A673 (cell line): Measurements from ENCODE around the gene PCYT1B. TPM values are rescaled to one million over a fixed set of nuclear protein-coding genes. Genes with fewer than 3 reads are reported as not detected.

Experiments
- BruUV-seq: library from RNA; stranded (reverse); fragments of 400-500 nt; replicated peaks from 2 replicates; lab custom pipeline; 2021; lab: Mats Ljungman, UMichigan
- CTCF ChIA-PET: fragments of 300-600 bp; sonication (Branson Sonifier 250); formaldehyde crosslinking; loops from one replicate; lab custom pipeline; 2022; ENCODE audit warnings: antibody characterized with exemption; lab: Charles Lee
- POLR2A ChIA-PET: fragments of 300-600 bp; sonication (Branson Sonifier 250); formaldehyde crosslinking; loops from one replicate; lab custom pipeline; 2022; ENCODE audit warnings: antibody characterized with exemption; ENCODE audit not compliant: low non-redundant PET; lab: Charles Lee
- DNase-seq: peaks from one replicate; pipeline ENCODE4 v3.0.0-alpha.2; 2015; ENCODE audit warnings: low spot score
- H3K27ac ChIP-seq: fragments of 200-600 bp; sonication (generic); 2 replicates; pipeline ENCODE4 v1.5.1; 2016; ENCODE audit warnings: mixed run types, low read depth, mild to moderate bottlenecking, mixed read lengths, antibody characterized with exemption, low read length; ENCODE audit not compliant: poor library complexity, severe bottlenecking
- H3K27me3 ChIP-seq: fragments of 200-600 bp; sonication (generic); replicated peaks from 2 replicates; pipeline ENCODE4 v1.6.1; 2017; ENCODE audit warnings: mixed run types, low read depth, mild to moderate bottlenecking, mixed read lengths, antibody characterized with exemption, low read length; ENCODE audit not compliant: insufficient read depth, poor library complexity
- H3K36me3 ChIP-seq: fragments of 200-600 bp; sonication (generic); 2 replicates; pipeline ENCODE4 v1.6.1; 2016; ENCODE audit warnings: mixed run types, mild to moderate bottlenecking, mixed read lengths, antibody characterized with exemption, low read length; ENCODE audit not compliant: insufficient read depth, poor library complexity, severe bottlenecking
- H3K4me1 ChIP-seq: fragments of 200-600 bp; sonication (generic); 2 replicates; pipeline ENCODE4 v1.6.1; 2017; ENCODE audit warnings: mixed run types, mild to moderate bottlenecking, mixed read lengths, antibody characterized with exemption, low read length; ENCODE audit not compliant: insufficient read depth, poor library complexity, severe bottlenecking
- H3K4me3 ChIP-seq: fragments of 200-600 bp; sonication (generic); 2 replicates; pipeline ENCODE4 v1.5.1; 2016; ENCODE audit warnings: low read depth, mixed run types, mild to moderate bottlenecking, mixed read lengths, low read length; ENCODE audit not compliant: poor library complexity, severe bottlenecking
- H3K9me3 ChIP-seq: fragments of 200-600 bp; sonication (generic); 2 replicates; pipeline ENCODE4 v1.6.1; 2016; ENCODE audit warnings: mixed run types, low read depth, mild to moderate bottlenecking, mixed read lengths, antibody characterized with exemption, low read length; ENCODE audit not compliant: poor library complexity, severe bottlenecking
- CTCF ChIP-seq: fragments of 300-800, 200-600 bp; sonication (generic); conservative IDR thresholded peaks from 2 replicates; pipeline ENCODE4 v1.5.1; 2017; ENCODE audit warnings: low read depth, mild to moderate bottlenecking, antibody characterized with exemption, low read length, moderate library complexity, mixed read lengths
- EZH2 ChIP-seq: fragments of 200-600 bp; sonication (generic); IDR thresholded peaks from 2 replicates; pipeline ENCODE4 v1.6.1; 2017; ENCODE audit warnings: borderline replicate concordance, low read depth, mild to moderate bottlenecking, mixed read lengths, antibody characterized with exemption, low read length; ENCODE audit not compliant: poor library complexity, severe bottlenecking
- intact Hi-C: fragments of 100-400 bp; cut with micrococcal nuclease; formaldehyde crosslinking; loops from one replicate; pipeline ENCODE4 v1.10.0; 2022; ENCODE audit not compliant: unreplicated experiment
- total RNA-seq: library from RNA; stranded (reverse); gene quantifications from 2 replicates; pipeline ENCODE4 v1.2.3, GENCODE V29; 2021

The PCYT1B gene
- total RNA-seq, 1 experiment from 2014 or later = 3.6 TPM

- DNase-seq = peak; percentile 96
- TF ChIP-seq EZH2 (no peak), CTCF (no peak)
- no TSS peak for BruUV-seq
- peak within 1 kb of the TSS; percentile 66 for H3K4me3 ChIP-seq
- no peaks in the 10 kb centered on the region for H3K36me3 ChIP-seq
- POLR2A ChIA-PET = no interaction called here
- H3K4me1 ChIP-seq = no peaks in the 10 kb centered on the region
- H3K27ac ChIP-seq = peak within 1 kb of the TSS; percentile 86
- intact Hi-C loops = no loop called here
- H3K9me3 ChIP-seq = no peaks in the 10 kb centered on the region
- CTCF ChIA-PET = no interaction called here
- no peaks in the 10 kb centered on the region for H3K27me3 ChIP-seq
Measured at GRCh38 chrX:24693453-24694202, 46.5 kb upstream of the PCYT1B start, which contains the start of gene POLA1. Gene POLA1 (plus strand): TSS chrX:24693918. CDS start chrX:24693962, 44 bp downstream.

- H3K4me1 ChIP-seq = no peaks in the 10 kb centered on the region
- H3K9me3 ChIP-seq = no peaks in the 10 kb centered on the region
- no peaks in the 10 kb centered on the region for H3K27me3 ChIP-seq
- H3K36me3 ChIP-seq = no peaks in the 10 kb centered on the region
- no peak overlapping the region for H3K27ac ChIP-seq
- no peak overlapping the region for H3K4me3 ChIP-seq
- POLR2A ChIA-PET = no interaction called here
- CTCF ChIA-PET = no interaction called here
- no peak for TF ChIP-seq EZH2
- no peak for TF ChIP-seq CTCF
- intact Hi-C loops = no loop called here
- no peak for DNase-seq
- no TSS peak for BruUV-seq
Measured at GRCh38 chrX:24692305-24692704, 45.2 kb upstream of the PCYT1B start.

- Histone ChIP-seq H3K36me3 (no peaks in the 10 kb centered on the region), H3K4me1 (no peaks in the 10 kb centered on the region), H3K27ac (no peak overlapping the region), H3K27me3 (peaks cover 7% of the 10 kb centered on the region), H3K4me3 (no peak overlapping the region), H3K9me3 (no peaks in the 10 kb centered on the region)
- intact Hi-C loops = no loop called here
- DNase-seq = no peak
- TF ChIP-seq CTCF (no peak), EZH2 (no peak)
- ChIA-PET POLR2A (no interaction called here), CTCF (no interaction called here)
- no TSS peak for BruUV-seq
Measured at GRCh38 chrX:24684048-24684447, 36.9 kb upstream of the PCYT1B start.
